ENCODE measurements around the gene TBC1D5. TPM values are rescaled to one million over a fixed set of nuclear protein-coding genes. Genes with fewer than 3 reads are reported as not detected.

The TBC1D5 gene
- total RNA-seq, 4 donors from 2014 or later, result 21.3 to 86.4 (median 48.1) TPM

GRCh38 chr3:17745894-17746293 is 3.5 kb upstream of the TBC1D5 start:
- in situ Hi-C loops (cut with MboI; ENCODE audit: low pct_ligation_motif_present in 1 of 4, low pct_unique_long_range_greater_than_20kb in 1 of 4, low sequenced_read_pairs in 3 of 4), result no loop called here
- TF ChIP-seq, protein P1, sequence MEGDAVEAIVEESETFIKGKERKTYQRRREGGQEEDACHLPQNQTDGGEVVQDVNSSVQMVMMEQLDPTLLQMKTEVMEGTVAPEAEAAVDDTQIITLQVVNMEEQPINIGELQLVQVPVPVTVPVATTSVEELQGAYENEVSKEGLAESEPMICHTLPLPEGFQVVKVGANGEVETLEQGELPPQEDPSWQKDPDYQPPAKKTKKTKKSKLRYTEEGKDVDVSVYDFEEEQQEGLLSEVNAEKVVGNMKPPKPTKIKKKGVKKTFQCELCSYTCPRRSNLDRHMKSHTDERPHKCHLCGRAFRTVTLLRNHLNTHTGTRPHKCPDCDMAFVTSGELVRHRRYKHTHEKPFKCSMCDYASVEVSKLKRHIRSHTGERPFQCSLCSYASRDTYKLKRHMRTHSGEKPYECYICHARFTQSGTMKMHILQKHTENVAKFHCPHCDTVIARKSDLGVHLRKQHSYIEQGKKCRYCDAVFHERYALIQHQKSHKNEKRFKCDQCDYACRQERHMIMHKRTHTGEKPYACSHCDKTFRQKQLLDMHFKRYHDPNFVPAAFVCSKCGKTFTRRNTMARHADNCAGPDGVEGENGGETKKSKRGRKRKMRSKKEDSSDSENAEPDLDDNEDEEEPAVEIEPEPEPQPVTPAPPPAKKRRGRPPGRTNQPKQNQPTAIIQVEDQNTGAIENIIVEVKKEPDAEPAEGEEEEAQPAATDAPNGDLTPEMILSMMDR (IDR thresholded peaks at IDR 0.05), result no peak
- no peak for TF ChIP-seq POLR2A (IDR thresholded peaks at IDR 0.05)
- TF ChIP-seq EP300 (IDR thresholded peaks at IDR 0.05; ENCODE audit: low read depth), result no peak
- no peak for TF ChIP-seq POLR2AphosphoS5 (IDR thresholded peaks at IDR 0.05)
- peaks cover 8 to 15% (median 14%) of the 10 kb centered on the region in 4 donors for H3K4me1 ChIP-seq
- no peaks in the 10 kb centered on the region for H3K36me3 ChIP-seq
- DNase-seq, result no peak
- H3K27ac ChIP-seq, result no peak overlapping the region
- 68 to 69% methylated on average over 2 of the region's 2 CpGs for WGBS, 2 donors (ENCODE audit: low coverage in 1 of 2)
- H3K27me3 ChIP-seq, result no peaks in the 10 kb centered on the region
- no peak overlapping the region for H3K4me3 ChIP-seq
- intact Hi-C loops (cut with DNase I; ENCODE audit: low total_unique reads), result no loop called here
- no peaks in the 10 kb centered on the region for H3K9me3 ChIP-seq

DNA sequence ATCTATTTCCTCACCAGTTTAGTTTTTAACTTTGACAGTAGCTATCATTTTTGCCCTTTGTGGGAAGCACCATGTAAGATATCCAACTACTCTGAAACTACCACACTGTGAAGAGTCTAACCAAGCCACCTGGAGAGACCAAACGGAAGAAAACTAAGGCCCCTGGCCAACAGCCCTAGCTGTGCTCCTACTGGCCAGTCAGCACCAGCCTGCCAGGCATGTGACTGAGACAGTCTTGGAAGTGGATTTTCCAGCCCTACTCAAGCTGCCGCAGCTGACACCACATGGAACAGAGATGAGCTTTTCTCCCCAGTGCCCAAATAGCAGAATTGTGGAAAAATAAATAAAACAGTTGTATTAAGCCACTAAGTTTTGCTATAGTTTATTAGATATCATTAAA is 2.9 kb upstream of the TBC1D5 start:
- peaks cover 14 to 21% (median 20%) of the 10 kb centered on the region in 4 donors for H3K4me1 ChIP-seq
- no peaks in the 10 kb centered on the region for H3K27me3 ChIP-seq
- in situ Hi-C loops (cut with MboI; ENCODE audit: low pct_ligation_motif_present in 1 of 4, low pct_unique_long_range_greater_than_20kb in 1 of 4, low sequenced_read_pairs in 3 of 4), result no loop called here
- intact Hi-C loops (cut with DNase I; ENCODE audit: low total_unique reads), result no loop called here
- no peaks in the 10 kb centered on the region for H3K9me3 ChIP-seq
- WGBS, 2 donors (ENCODE audit: low coverage in 1 of 2), result 80% methylated on average over 2 of the region's 2 CpGs; no CpG with 5 or more reads in 1 of the 2 donors
- DNase-seq, result no peak
- TF ChIP-seq POLR2AphosphoS5 (IDR thresholded peaks at IDR 0.05) (no peak), EP300 (IDR thresholded peaks at IDR 0.05; ENCODE audit: low read depth) (no peak), POLR2A (IDR thresholded peaks at IDR 0.05) (no peak)
- TF ChIP-seq, protein P1 (IDR thresholded peaks at IDR 0.05), result no peak
- H3K27ac ChIP-seq, result no peak overlapping the region
- no peak overlapping the region for H3K4me3 ChIP-seq
- H3K36me3 ChIP-seq, result no peaks in the 10 kb centered on the region

GRCh38 chr3:17744693-17745092 is 2.3 kb upstream of the TBC1D5 start:
- in situ Hi-C loops (cut with MboI; ENCODE audit: low pct_ligation_motif_present in 1 of 4, low pct_unique_long_range_greater_than_20kb in 1 of 4, low sequenced_read_pairs in 3 of 4) (no loop called here), intact Hi-C loops (cut with DNase I; ENCODE audit: low total_unique reads) (no loop called here)
- no peaks in the 10 kb centered on the region for H3K9me3 ChIP-seq
- no peak overlapping the region for H3K27ac ChIP-seq
- no peak for TF ChIP-seq POLR2AphosphoS5 (IDR thresholded peaks at IDR 0.05)
- TF ChIP-seq, protein P1 (IDR thresholded peaks at IDR 0.05), result no peak
- TF ChIP-seq POLR2A (IDR thresholded peaks at IDR 0.05), result no peak
- TF ChIP-seq EP300 (IDR thresholded peaks at IDR 0.05; ENCODE audit: low read depth), result no peak
- no peak for DNase-seq
- no peaks in the 10 kb centered on the region for H3K36me3 ChIP-seq
- no peaks in the 10 kb centered on the region for H3K27me3 ChIP-seq
- peaks cover 19 to 27% (median 26%) of the 10 kb centered on the region in 4 donors for H3K4me1 ChIP-seq
- no peak overlapping the region for H3K4me3 ChIP-seq
- WGBS, 2 donors (ENCODE audit: low coverage in 1 of 2), result 89 to 94% methylated on average over 3 of the region's 3 CpGs

- H3K27ac ChIP-seq, result peak overlapping the region; percentile 95 to 100 (median 100)
- TF ChIP-seq, protein P1 (IDR thresholded peaks at IDR 0.05), result no peak
- TF ChIP-seq POLR2AphosphoS5 (IDR thresholded peaks at IDR 0.05), result no peak
- no peak for TF ChIP-seq POLR2A (IDR thresholded peaks at IDR 0.05)
- TF ChIP-seq EP300 (IDR thresholded peaks at IDR 0.05; ENCODE audit: low read depth), result no peak
- H3K36me3 ChIP-seq, result no peaks in the 10 kb centered on the region
- no peak for DNase-seq
- peaks cover 21 to 33% (median 27%) of the 10 kb centered on the region in 4 donors for H3K4me1 ChIP-seq
- in situ Hi-C loops (cut with MboI; ENCODE audit: low pct_ligation_motif_present in 1 of 4, low pct_unique_long_range_greater_than_20kb in 1 of 4, low sequenced_read_pairs in 3 of 4) (no loop called here), intact Hi-C loops (cut with DNase I; ENCODE audit: low total_unique reads) (no loop called here)
- H3K27me3 ChIP-seq, result no peaks in the 10 kb centered on the region
- H3K9me3 ChIP-seq, result no peaks in the 10 kb centered on the region
- WGBS, 2 donors (ENCODE audit: low coverage in 1 of 2), result 13 to 23% methylated on average over 1 of the region's 1 CpG
- peak overlapping the region in 2 of 4 donors; percentile 71 to 87 for H3K4me3 ChIP-seq
These were observed 1.2 kb upstream of the TBC1D5 start for GRCh38 chr3:17743658-17743995.
